GM18526 (cell line): ENCODE results near the gene SPHK2.

Source experiments
- POLR2A ChIP-seq: IDR thresholded peaks from 3 replicates; pipeline ENCODE4 v1.6.1; 2011; ENCODE audit not compliant: insufficient read length; ENCODE audit errors: extremely low read depth

The SPHK2 gene

GRCh38 chr19:48637948-48638830, 18.9 kb downstream of the SPHK2 start:
- TF ChIP-seq POLR2A = no peak

GRCh38 chr19:48638831-48639381, 19.6 kb downstream of the SPHK2 start:
- no peak for TF ChIP-seq POLR2A

GRCh38 chr19:48639483-48640375, 20.4 kb downstream of the SPHK2 start:
- no peak for TF ChIP-seq POLR2A

- TF ChIP-seq POLR2A = no peak
These were observed 22.5 kb downstream of the SPHK2 start for GRCh38 chr19:48641850-48642249.

- TF ChIP-seq POLR2A = no peak
These were observed 23.6 kb downstream of the SPHK2 start for GRCh38 chr19:48642862-48643261.

- TF ChIP-seq POLR2A = no peak
These were observed 25.0 kb downstream of the SPHK2 start for GRCh38 chr19:48644355-48644754.

- TF ChIP-seq POLR2A = no peak
These were observed 25.7 kb downstream of the SPHK2 start for GRCh38 chr19:48644839-48645619.

GRCh38 chr19:48645620-48646000, 26.3 kb downstream of the SPHK2 start:
- TF ChIP-seq POLR2A = no peak

- no peak for TF ChIP-seq POLR2A
These were observed 26.9 kb downstream of the SPHK2 start, which contains the start of gene CA11 for GRCh38 chr19:48646001-48646721. CA11 (minus strand) TSS chr19:48646187; CDS start chr19:48645632, 555 bp downstream.

GRCh38 chr19:48646722-48647216, 27.5 kb downstream of the SPHK2 start:
- TF ChIP-seq POLR2A = no peak

- no peak for TF ChIP-seq POLR2A
These were observed 28.8 kb downstream of the SPHK2 start for GRCh38 chr19:48648134-48648533.

- no peak for TF ChIP-seq POLR2A
These were observed 31.8 kb downstream of the SPHK2 start for GRCh38 chr19:48650974-48651682.

GRCh38 chr19:48651683-48652048, 32.4 kb downstream of the SPHK2 start:
- TF ChIP-seq POLR2A = no peak
